GM19372 (cell line): ENCODE measurements around the gene FTHL17.

Experiments
- ATAC-seq: cut with Tn5 transposase; IDR thresholded peaks from one replicate; pipeline ENCODE4 v1.9.1; 2021; ENCODE audit warnings: mild to moderate bottlenecking, low read depth, moderate library complexity; ENCODE audit not compliant: unreplicated experiment

FTHL17 gene

GRCh38 chrX:31071725-31072124 lies at the start of gene FTHL17:
Gene FTHL17 (minus strand): TSS chrX:31072041. CDS start chrX:31071953, 88 bp downstream.
- no peak for ATAC-seq

DNA sequence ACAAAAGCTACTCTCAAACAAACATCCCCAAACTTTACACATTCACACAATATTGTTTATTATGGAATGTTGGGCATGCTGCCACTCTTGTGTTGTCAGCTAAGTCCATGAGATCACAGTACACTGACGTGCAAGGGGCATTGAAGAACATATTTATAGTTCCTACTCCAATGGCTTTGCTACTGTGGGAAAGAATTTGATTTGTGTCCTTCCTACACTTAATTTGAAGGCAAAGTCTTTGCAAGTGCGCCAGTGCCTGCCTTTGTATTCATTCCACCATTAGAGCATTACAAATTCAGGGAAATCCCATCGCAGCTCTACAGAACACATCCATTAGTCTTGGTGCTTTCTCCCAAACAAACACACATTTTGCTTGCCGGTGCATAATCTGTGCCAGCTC lies 45.4 kb upstream of the FTHL17 start:
- ATAC-seq, result no peak

- ATAC-seq, result no peak
Observed at GRCh38 chrX:31115398-31115797, 43.6 kb upstream of the FTHL17 start.

GRCh38 chrX:31114858-31115257 lies 43.0 kb upstream of the FTHL17 start:
- no peak for ATAC-seq

DNA sequence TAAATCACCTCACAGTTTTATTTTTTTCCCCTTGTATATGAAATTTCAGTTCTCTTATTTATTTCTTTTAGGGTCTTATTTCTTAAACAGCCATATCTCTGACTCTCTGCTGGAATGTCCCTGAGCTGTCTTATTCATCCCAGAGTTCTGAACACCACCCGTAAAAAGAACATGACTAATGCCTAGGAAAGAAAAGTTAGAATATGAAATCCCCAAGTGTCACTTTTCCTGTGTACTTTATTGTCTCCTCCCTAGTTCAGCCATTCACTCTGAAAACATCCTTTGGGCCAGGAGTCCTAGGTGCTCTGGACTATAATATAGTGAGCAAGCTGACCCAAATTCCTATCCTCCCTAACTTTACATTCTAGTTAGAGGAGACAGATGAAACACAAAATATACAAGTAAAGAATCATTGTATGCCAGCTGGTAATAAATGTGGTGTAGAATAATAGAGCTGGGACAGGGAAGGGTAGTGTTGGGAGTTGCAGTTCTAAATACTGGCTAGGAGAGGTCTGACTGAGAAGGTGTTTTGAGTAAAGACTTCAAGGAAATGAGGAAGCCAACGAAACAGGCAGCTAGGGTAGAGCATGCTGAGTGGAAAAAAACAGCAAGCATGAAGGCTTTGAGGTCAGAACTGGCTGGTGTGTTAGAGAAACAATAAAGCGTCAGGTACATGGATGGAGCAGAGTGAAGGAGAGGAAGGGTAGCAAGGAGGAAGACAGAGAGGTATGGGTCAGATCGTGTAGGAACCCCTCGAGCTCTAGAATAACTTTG lies 40.6 kb upstream of the FTHL17 start:
- no peak for ATAC-seq

GRCh38 chrX:31110657-31111056 lies 38.8 kb upstream of the FTHL17 start:
- no peak for ATAC-seq

DNA sequence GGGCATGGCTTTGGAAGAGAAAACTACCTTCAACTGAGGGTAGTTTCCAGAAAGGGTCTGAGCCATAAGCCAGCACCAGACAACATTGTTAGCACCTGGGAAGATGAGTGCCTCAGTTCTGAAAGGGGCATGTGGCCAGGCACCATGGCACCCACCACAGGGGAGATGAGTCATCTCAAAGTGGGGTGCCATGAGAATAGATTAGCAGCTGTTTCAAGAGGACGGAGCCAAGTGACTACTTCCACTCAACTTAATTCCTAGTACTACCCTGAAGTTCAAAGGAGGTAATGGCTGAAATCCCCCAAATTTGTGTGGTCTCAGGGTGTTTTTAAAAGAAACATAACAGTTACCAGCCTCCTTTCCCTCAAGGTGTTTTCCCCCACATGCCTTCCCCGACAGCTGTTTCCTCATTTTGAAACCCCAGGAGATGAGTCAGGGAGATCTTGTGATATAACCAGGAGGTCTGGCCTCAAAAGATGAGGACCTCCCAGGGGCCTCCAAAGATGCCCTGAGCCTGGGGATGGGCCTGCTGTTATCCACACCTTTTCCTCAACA lies 27.8 kb upstream of the FTHL17 start:
- peak; percentile 68 for ATAC-seq

DNA sequence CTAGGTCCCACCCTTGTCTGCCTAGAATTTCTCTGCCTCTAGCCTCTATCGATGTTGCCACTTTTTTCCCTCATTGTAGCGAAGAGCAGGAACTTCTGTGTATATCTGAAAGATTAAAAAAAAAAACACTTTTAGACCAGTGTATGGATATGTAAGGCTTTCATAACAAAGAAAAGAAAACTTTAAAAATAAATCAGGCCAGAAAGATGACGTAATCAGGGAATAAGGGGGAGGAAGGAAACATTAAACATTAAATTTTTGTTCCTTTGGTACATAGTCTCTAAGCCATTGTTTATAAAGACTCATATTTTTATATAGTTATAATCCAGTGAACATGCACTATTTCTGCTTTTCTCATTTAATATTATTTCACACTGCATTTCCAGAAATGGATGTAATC lies 26.2 kb upstream of the FTHL17 start:
- no peak for ATAC-seq

DNA sequence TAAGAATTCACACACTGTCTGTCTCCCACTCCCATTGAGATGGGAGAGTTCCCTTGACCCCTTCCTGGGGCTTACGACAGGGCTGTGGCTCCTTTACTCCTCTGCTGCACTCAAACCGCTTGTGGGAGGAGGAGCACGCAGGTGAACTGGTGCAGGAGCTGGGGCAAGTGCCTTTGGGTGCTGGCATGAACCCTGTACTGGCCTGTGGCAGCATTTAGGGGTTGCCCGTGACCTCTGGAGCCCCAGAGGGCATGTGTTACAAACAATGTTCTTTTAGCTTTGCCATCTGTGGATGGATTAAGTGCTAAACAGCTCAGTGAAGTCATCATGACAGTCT lies 21.8 kb upstream of the FTHL17 start:
- no peak for ATAC-seq

GRCh38 chrX:31092970-31093638 lies 21.3 kb upstream of the FTHL17 start:
- ATAC-seq, result peak; percentile 59

GRCh38 chrX:31092476-31092875 lies 20.6 kb upstream of the FTHL17 start:
- no peak for ATAC-seq

- no peak for ATAC-seq
Observed at GRCh38 chrX:31091819-31092218, 20.0 kb upstream of the FTHL17 start.

DNA sequence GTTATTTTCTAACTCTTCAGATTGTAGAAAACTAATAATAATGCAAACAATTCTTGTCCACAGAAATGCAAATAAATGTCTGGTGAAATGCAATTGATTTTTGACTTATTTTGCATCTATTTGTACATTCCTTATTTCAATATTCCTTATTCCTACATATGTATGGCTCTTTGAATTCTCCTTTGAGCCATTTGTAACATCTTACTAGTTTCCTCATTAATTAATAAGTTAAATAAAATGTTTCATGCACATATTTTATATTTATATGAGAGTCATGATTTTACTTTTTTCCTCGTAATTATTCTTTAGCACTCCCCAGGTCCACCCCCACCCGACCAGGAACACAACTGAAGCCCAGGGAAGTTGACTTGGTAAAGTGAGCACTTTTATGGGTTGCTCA lies 2.7 kb upstream of the FTHL17 start:
- ATAC-seq, result no peak

DNA sequence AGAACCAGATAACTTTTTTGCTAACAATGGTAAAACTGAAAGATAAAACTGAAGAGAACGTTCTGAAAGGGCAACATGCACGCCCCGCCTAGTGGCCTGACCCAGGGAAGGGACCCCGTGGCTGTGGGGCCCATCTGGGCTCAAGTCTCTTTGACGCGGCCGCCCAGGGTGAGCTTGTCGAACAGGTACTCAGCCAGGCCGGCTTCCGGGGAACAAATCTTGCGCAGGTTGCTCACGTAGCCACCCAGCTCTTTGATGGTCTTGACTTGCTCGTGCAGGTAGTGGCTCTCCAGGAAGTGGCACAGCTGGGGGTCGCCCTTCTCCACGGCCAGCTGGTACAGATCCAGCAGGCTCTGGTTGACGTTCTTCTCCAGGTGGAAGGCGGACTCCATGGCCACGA lies 579 bp downstream of the FTHL17 start:
- no peak for ATAC-seq

- peak; percentile 64 for ATAC-seq
Observed at GRCh38 chrX:31070057-31070468, 1.8 kb downstream of the FTHL17 start.

DNA sequence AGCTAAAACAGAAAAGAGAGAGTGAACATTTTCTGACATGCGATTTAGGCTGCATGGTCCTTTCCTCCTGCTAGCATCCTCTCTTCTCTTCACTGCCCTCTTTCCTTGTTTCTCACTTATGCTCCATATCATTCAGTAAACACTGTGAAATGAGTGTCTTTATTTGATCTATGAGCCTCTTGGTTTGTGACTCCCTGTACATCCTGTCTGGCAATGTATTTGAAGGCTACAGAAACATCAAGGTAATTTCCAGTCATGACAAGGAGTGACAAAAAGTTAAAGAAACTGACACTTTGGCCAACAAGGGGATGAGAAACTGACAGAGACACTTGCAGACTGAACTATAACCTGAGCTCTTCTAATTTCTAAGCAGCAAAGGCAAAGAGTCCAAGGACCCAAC lies 8.7 kb downstream of the FTHL17 start:
- no peak for ATAC-seq

GRCh38 chrX:31061091-31061490 lies 10.8 kb downstream of the FTHL17 start:
- ATAC-seq, result peak; percentile 73

DNA sequence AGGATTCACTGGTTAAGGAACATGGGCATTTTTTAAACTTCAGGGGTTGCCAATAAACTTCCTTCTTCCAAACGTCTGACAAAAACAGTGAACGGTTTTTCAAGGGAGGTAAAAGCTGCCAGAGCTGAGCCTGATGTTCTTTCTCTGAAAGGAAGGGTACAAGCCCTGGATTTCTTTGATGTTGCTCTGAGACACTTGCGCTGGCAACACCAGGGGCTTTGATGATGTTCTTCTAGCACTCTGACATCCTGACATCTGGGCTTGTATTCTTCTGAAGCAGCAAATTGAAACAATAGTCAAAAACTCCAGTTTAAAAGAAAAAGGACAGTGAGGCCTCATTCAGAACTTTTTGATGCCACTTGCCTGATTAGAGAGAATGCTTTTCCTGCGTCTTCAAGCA lies 11.8 kb downstream of the FTHL17 start:
- ATAC-seq, result no peak

- ATAC-seq, result no peak
Observed at GRCh38 chrX:31058284-31058683, 13.6 kb downstream of the FTHL17 start.

- no peak for ATAC-seq
Observed at GRCh38 chrX:31057691-31058090, 14.2 kb downstream of the FTHL17 start.

- no peak for ATAC-seq
Observed at GRCh38 chrX:31057291-31057690, 14.6 kb downstream of the FTHL17 start.

DNA sequence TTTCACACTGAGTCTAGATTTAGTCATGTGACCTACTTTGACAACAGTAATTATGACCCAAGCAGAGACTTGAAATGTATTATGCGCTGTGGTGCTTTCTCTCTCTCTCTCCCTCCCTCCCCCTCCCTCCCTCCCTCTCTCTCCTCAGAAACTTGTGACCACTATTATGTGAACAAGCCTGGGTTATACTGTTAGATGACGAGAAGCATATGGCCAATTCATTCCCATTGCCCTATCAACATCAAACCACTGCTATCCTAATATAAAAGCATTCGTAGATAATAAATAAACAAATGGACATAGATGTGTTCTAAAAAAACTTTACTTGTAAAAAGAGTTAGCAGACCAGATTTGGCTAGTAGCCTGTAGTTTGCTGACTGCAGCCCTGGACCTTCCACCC lies 18.2 kb downstream of the FTHL17 start:
- ATAC-seq, result no peak
